ENCODE measurements around the gene MTNR1B.

The MTNR1B gene

GRCh38 chr11:93002380-93002779 is 32.9 kb downstream of the MTNR1B start:
- Histone ChIP-seq H3K27ac (ENCODE audit: extremely low read depth, low read depth, low read length) (no peak overlapping the region), H3K36me3 (ENCODE audit: control insufficient read depth in 2 of 2, insufficient read depth in 1 of 2, low read length in 2 of 2) (no peaks in the 10 kb centered on the region), H3K4me1 (ENCODE audit: control insufficient read depth, insufficient read depth, low read length) (no peaks in the 10 kb centered on the region), H3K4me3 (ENCODE audit: low read depth, low read length) (no peak overlapping the region), H3K9me3 (ENCODE audit: control insufficient read depth, insufficient read depth, low read depth, low read length) (no peaks in the 10 kb centered on the region)
- ChIA-PET CTCF (interaction anchor here (1.1 kb wide), 1 partner anchor 9 kb away, joined by 3 read pairs; no protein-coding TSS in a partner anchor), POLR2A (no interaction called here)
- TF ChIP-seq ZNF157 (tag by site-specific recombination; IDR thresholded peaks at IDR 0.05) (no peak), PATZ1 (tag by site-specific recombination; IDR thresholded peaks at IDR 0.05) (no peak), ZNF514 (tag by site-specific recombination; IDR thresholded peaks at IDR 0.05) (no peak), ZFP3 (tag by site-specific recombination; IDR thresholded peaks at IDR 0.05; ENCODE audit: low read depth) (no peak), GLI2 (tag by site-specific recombination; IDR thresholded peaks at IDR 0.05; ENCODE audit: borderline replicate concordance, low read depth) (no peak), ZNF280D (tag by site-specific recombination; IDR thresholded peaks at IDR 0.05) (no peak), ZNF19 (tag by site-specific recombination; IDR thresholded peaks at IDR 0.05; ENCODE audit: low read depth) (no peak)

GRCh38 chr11:93005239-93005638 is 35.8 kb downstream of the MTNR1B start:
- ChIA-PET POLR2A (no interaction called here), CTCF (no interaction called here)
- Histone ChIP-seq H3K36me3 (ENCODE audit: control insufficient read depth in 2 of 2, insufficient read depth in 1 of 2, low read length in 2 of 2) (no peaks in the 10 kb centered on the region), H3K9me3 (ENCODE audit: control insufficient read depth, insufficient read depth, low read depth, low read length) (no peaks in the 10 kb centered on the region), H3K4me3 (ENCODE audit: low read depth, low read length) (no peak overlapping the region), H3K4me1 (ENCODE audit: control insufficient read depth, insufficient read depth, low read length) (no peaks in the 10 kb centered on the region), H3K27ac (ENCODE audit: extremely low read depth, low read depth, low read length) (no peak overlapping the region)
- TF ChIP-seq ZNF639 (tag by site-specific recombination; IDR thresholded peaks at IDR 0.05), result no peak
- TF ChIP-seq, protein P1, sequence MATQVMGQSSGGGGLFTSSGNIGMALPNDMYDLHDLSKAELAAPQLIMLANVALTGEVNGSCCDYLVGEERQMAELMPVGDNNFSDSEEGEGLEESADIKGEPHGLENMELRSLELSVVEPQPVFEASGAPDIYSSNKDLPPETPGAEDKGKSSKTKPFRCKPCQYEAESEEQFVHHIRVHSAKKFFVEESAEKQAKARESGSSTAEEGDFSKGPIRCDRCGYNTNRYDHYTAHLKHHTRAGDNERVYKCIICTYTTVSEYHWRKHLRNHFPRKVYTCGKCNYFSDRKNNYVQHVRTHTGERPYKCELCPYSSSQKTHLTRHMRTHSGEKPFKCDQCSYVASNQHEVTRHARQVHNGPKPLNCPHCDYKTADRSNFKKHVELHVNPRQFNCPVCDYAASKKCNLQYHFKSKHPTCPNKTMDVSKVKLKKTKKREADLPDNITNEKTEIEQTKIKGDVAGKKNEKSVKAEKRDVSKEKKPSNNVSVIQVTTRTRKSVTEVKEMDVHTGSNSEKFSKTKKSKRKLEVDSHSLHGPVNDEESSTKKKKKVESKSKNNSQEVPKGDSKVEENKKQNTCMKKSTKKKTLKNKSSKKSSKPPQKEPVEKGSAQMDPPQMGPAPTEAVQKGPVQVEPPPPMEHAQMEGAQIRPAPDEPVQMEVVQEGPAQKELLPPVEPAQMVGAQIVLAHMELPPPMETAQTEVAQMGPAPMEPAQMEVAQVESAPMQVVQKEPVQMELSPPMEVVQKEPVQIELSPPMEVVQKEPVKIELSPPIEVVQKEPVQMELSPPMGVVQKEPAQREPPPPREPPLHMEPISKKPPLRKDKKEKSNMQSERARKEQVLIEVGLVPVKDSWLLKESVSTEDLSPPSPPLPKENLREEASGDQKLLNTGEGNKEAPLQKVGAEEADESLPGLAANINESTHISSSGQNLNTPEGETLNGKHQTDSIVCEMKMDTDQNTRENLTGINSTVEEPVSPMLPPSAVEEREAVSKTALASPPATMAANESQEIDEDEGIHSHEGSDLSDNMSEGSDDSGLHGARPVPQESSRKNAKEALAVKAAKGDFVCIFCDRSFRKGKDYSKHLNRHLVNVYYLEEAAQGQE (tag by site-specific recombination; IDR thresholded peaks at IDR 0.05), result no peak
- TF ChIP-seq ZNF670 (tag by site-specific recombination; IDR thresholded peaks at IDR 0.05; ENCODE audit: low read depth), result no peak
- no peak for TF ChIP-seq ZNF341 (tag by site-specific recombination; IDR thresholded peaks at IDR 0.05; ENCODE audit: low read depth)
- TF ChIP-seq, protein P2, sequence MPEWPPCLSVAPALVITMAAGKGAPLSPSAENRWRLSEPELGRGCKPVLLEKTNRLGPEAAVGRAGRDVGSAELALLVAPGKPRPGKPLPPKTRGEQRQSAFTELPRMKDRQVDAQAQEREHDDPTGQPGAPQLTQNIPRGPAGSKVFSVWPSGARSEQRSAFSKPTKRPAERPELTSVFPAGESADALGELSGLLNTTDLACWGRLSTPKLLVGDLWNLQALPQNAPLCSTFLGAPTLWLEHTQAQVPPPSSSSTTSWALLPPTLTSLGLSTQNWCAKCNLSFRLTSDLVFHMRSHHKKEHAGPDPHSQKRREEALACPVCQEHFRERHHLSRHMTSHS (tag by site-specific recombination; IDR thresholded peaks at IDR 0.05), result no peak
- TF ChIP-seq, protein P3, sequence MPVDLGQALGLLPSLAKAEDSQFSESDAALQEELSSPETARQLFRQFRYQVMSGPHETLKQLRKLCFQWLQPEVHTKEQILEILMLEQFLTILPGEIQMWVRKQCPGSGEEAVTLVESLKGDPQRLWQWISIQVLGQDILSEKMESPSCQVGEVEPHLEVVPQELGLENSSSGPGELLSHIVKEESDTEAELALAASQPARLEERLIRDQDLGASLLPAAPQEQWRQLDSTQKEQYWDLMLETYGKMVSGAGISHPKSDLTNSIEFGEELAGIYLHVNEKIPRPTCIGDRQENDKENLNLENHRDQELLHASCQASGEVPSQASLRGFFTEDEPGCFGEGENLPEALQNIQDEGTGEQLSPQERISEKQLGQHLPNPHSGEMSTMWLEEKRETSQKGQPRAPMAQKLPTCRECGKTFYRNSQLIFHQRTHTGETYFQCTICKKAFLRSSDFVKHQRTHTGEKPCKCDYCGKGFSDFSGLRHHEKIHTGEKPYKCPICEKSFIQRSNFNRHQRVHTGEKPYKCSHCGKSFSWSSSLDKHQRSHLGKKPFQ (tag by site-specific recombination; IDR thresholded peaks at IDR 0.05), result no peak
- TF ChIP-seq ZNF830 (tag by site-specific recombination; IDR thresholded peaks at IDR 0.05; ENCODE audit: low read depth), result no peak
- TF ChIP-seq MEIS1 (CRISPR knock-in tag; IDR thresholded peaks at IDR 0.05; ENCODE audit: borderline replicate concordance), result no peak
- no peak for TF ChIP-seq PRDM1 (tag by site-specific recombination; IDR thresholded peaks at IDR 0.05)
- TF ChIP-seq, protein P4, sequence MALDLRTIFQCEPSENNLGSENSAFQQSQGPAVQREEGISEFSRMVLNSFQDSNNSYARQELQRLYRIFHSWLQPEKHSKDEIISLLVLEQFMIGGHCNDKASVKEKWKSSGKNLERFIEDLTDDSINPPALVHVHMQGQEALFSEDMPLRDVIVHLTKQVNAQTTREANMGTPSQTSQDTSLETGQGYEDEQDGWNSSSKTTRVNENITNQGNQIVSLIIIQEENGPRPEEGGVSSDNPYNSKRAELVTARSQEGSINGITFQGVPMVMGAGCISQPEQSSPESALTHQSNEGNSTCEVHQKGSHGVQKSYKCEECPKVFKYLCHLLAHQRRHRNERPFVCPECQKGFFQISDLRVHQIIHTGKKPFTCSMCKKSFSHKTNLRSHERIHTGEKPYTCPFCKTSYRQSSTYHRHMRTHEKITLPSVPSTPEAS (tag by site-specific recombination; IDR thresholded peaks at IDR 0.05), result no peak
- TF ChIP-seq ZBTB21 (tag by site-specific recombination; IDR thresholded peaks at IDR 0.05), result no peak
